Smooth muscle cell (in vitro differentiated cells): ENCODE measurements around the gene CT47C1. TPM values are rescaled to one million over a fixed set of nuclear protein-coding genes. Genes with fewer than 3 reads are reported as not detected.

ENCODE experiments used
- DNase-seq: peaks from one replicate; lab custom pipeline; 2025; ENCODE audit not compliant: unreplicated experiment; lab: John Stamatoyannopoulos, UW
- H2AFZ ChIP-seq: fragments of 200-600 bp; sonication (generic); 2 replicates; pipeline ENCODE4 v1.6.0; 2016; ENCODE audit warnings: antibody characterized with exemption, low read depth, mild to moderate bottlenecking
- H3F3A ChIP-seq: fragments of 200-600 bp; sonication (generic); 2 replicates; pipeline ENCODE4 v1.6.0; 2017; ENCODE audit warnings: antibody characterized with exemption, low read depth
- H3K27ac ChIP-seq: fragments of 200-600 bp; sonication (generic); 2 replicates; pipeline ENCODE4 v1.5.1; 2016; ENCODE audit warnings: low read depth, mild to moderate bottlenecking
- H3K27me3 ChIP-seq: fragments of 200-600 bp; sonication (generic); 2 replicates; pipeline ENCODE4 v1.6.1; 2016; ENCODE audit warnings: low read depth, mild to moderate bottlenecking
- H3K36me3 ChIP-seq: fragments of 200-600 bp; sonication (generic); 2 replicates; pipeline ENCODE4 v1.5.1; 2016; ENCODE audit warnings: low read depth
- H3K4me1 ChIP-seq: fragments of 200-600 bp; sonication (generic); 2 replicates; pipeline ENCODE4 v1.5.1; 2016; ENCODE audit warnings: low read depth
- H3K4me2 ChIP-seq: fragments of 200-600 bp; sonication (generic); 2 replicates; pipeline ENCODE4 v1.6.0; 2016; ENCODE audit warnings: mild to moderate bottlenecking
- H3K4me3 ChIP-seq: fragments of 200-600 bp; sonication (generic); 2 replicates; pipeline ENCODE4 v1.5.1; 2016; ENCODE audit warnings: mild to moderate bottlenecking
- H3K79me2 ChIP-seq: fragments of 200-600 bp; sonication (generic); 2 replicates; pipeline ENCODE4 v1.6.0; 2016; ENCODE audit warnings: low read depth, mild to moderate bottlenecking
- H3K9ac ChIP-seq: fragments of 200-600 bp; sonication (generic); 2 replicates; pipeline ENCODE4 v1.6.0; 2016; ENCODE audit warnings: low read depth
- H3K9me3 ChIP-seq: fragments of 200-600 bp; sonication (generic); replicated peaks from 2 replicates; pipeline ENCODE4 v1.5.1; 2016; ENCODE audit warnings: low read depth
- H4K20me1 ChIP-seq: fragments of 200-600 bp; sonication (generic); 2 replicates; pipeline ENCODE4 v1.6.0; 2016; ENCODE audit warnings: low read depth
- CTCF ChIP-seq: fragments of 200-600 bp; sonication (generic); IDR thresholded peaks from 2 replicates; pipeline ENCODE4 v1.5.1; 2017; ENCODE audit warnings: borderline replicate concordance, mild to moderate bottlenecking, antibody characterized with exemption; ENCODE audit not compliant: insufficient read depth, poor library complexity, severe bottlenecking
- WGBS: methylation state at CpG from one replicate; pipeline ENCODE4 v1.1.7; 2016; ENCODE audit warnings: low lambda C conversion rate; 5-methylcytosine and 5-hydroxymethylcytosine counted together
- polyA plus RNA-seq: library from polyadenylated mRNA; unstranded; fragments of >200 nt; fragmentation: Nextera tagmentation; extraction: Ambion mirVana; gene quantifications from 2 replicates; pipeline ENCODE4 v1.2.1, GENCODE V29; 2016
- total RNA-seq: library from RNA; depleted of rRNA; stranded (reverse); fragments of >200 nt; gene quantifications from 2 replicates; pipeline ENCODE4 v1.2.3, GENCODE V29; 2014

CT47C1 gene
- total and polyA plus RNA-seq, 2 experiments from 2014 or later, result not detected

- DNase-seq, result no peak
- WGBS, result 78% methylated on average over 2 of the region's 2 CpGs
- no peaks in the 10 kb centered on the region for H3K4me1 ChIP-seq
- no peak overlapping the region for H3K4me2 ChIP-seq
- no peaks in the 10 kb centered on the region for H3F3A ChIP-seq
- H2AFZ ChIP-seq, result no peak overlapping the region
- TF ChIP-seq CTCF, result no peak
- no peaks in the 10 kb centered on the region for H3K27me3 ChIP-seq
- H3K36me3 ChIP-seq, result no peaks in the 10 kb centered on the region
- H3K9me3 ChIP-seq, result peaks cover 4% of the 10 kb centered on the region
- H3K9ac ChIP-seq, result no peak overlapping the region
- no peak overlapping the region for H3K27ac ChIP-seq
- no peaks in the 10 kb centered on the region for H4K20me1 ChIP-seq
- no peaks in the 10 kb centered on the region for H3K79me2 ChIP-seq
- H3K4me3 ChIP-seq, result no peak overlapping the region
Measured at GRCh38 chrX:119045884-119046283, 26.9 kb upstream of the CT47C1 start.

- Histone ChIP-seq H2AFZ (no peak overlapping the region), H3K4me3 (no peak overlapping the region), H3K9ac (no peak overlapping the region), H3K27me3 (no peaks in the 10 kb centered on the region), H3F3A (no peaks in the 10 kb centered on the region), H3K36me3 (no peaks in the 10 kb centered on the region), H3K79me2 (no peaks in the 10 kb centered on the region), H3K4me2 (no peak overlapping the region), H4K20me1 (no peaks in the 10 kb centered on the region), H3K27ac (no peak overlapping the region), H3K4me1 (no peaks in the 10 kb centered on the region), H3K9me3 (no peaks in the 10 kb centered on the region)
- no peak for TF ChIP-seq CTCF
- DNase-seq, result no peak
- 34% methylated on average over 2 of the region's 2 CpGs for WGBS
Measured at GRCh38 chrX:119055687-119056086, 17.1 kb upstream of the CT47C1 start.

GRCh38 chrX:119062750-119063374 is 9.9 kb upstream of the CT47C1 start:
- no peak overlapping the region for H2AFZ ChIP-seq
- no peak for DNase-seq
- no peaks in the 10 kb centered on the region for H3K4me1 ChIP-seq
- H3F3A ChIP-seq, result no peaks in the 10 kb centered on the region
- TF ChIP-seq CTCF, result no peak
- no peaks in the 10 kb centered on the region for H3K79me2 ChIP-seq
- WGBS, result 62% methylated on average over 6 of the region's 6 CpGs
- no peak overlapping the region for H3K9ac ChIP-seq
- no peak overlapping the region for H3K4me3 ChIP-seq
- H3K9me3 ChIP-seq, result no peaks in the 10 kb centered on the region
- no peaks in the 10 kb centered on the region for H3K36me3 ChIP-seq
- H3K27me3 ChIP-seq, result no peaks in the 10 kb centered on the region
- no peak overlapping the region for H3K4me2 ChIP-seq
- H4K20me1 ChIP-seq, result no peaks in the 10 kb centered on the region
- H3K27ac ChIP-seq, result no peak overlapping the region

- Histone ChIP-seq H3K9ac (no peak overlapping the region), H3K27me3 (no peaks in the 10 kb centered on the region), H3K4me1 (no peaks in the 10 kb centered on the region), H3F3A (no peaks in the 10 kb centered on the region), H3K27ac (no peak overlapping the region), H2AFZ (no peak overlapping the region), H3K9me3 (no peaks in the 10 kb centered on the region), H3K4me2 (no peak overlapping the region), H3K36me3 (no peaks in the 10 kb centered on the region), H4K20me1 (no peaks in the 10 kb centered on the region), H3K4me3 (no peak overlapping the region), H3K79me2 (no peaks in the 10 kb centered on the region)
- DNase-seq, result no peak
- no peak for TF ChIP-seq CTCF
- 83% methylated on average over 7 of the region's 7 CpGs for WGBS
Measured at GRCh38 chrX:119063428-119063827, 9.4 kb upstream of the CT47C1 start.
